GM20000 (cell line): Measurements from ENCODE around the gene SLC26A5.

Experiments
- DNase-seq: peaks from one replicate; pipeline ENCODE4 v3.0.0; 2012; ENCODE audit warnings: low spot score
- CTCF ChIP-seq: IDR thresholded peaks from 2 replicates; pipeline ENCODE4 v1.5.1; 2012; ENCODE audit warnings: mild to moderate bottlenecking, control low read depth; ENCODE audit errors: extremely low read depth, missing control alignments

SLC26A5 gene

GRCh38 chr7:103396471-103396870 is 49.5 kb downstream of the SLC26A5 start:
- DNase-seq = no peak
- no peak for TF ChIP-seq CTCF

DNA sequence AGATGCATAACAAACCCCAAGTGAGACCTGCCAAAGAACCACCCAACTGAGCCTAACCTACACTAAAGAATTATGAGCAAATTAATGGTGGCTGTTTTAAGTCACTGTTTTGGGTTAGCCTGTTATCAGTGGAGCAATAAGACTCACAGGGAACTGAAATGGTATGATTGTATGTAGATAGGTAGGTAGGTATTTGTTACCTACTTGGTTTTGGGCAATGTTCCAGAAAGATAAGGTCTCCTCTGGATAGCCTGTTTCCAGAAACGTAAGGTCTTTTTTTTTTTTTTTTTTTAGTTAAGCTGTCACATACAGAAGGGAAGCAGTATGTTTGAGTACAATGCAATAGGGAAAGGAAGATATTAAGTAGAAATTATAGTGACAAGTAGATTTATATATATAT is 50.9 kb downstream of the SLC26A5 start:
- no peak for DNase-seq
- TF ChIP-seq CTCF = no peak

DNA sequence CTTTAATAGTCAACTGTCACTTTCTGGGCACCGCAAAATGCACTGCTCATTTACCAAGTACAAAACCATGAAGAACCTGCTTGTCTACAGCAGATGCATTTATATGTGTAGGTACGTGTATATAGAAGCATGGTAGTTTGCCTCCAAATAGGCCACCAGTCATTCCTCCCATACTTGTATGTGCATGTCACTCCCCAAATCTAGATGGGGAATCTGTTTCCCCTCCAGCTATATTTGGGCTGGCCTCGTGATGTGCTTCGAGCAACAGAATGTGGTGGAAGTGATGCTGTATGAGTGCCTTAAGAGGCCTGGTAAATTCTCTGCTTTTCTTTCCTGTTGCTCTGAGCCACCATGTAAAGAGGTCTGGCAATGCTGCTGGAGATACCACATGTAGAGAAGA is 51.4 kb downstream of the SLC26A5 start:
- no peak for DNase-seq
- no peak for TF ChIP-seq CTCF

GRCh38 chr7:103391976-103392375 is 54.0 kb downstream of the SLC26A5 start:
- no peak for TF ChIP-seq CTCF
- DNase-seq = no peak

GRCh38 chr7:103391150-103391549 is 54.9 kb downstream of the SLC26A5 start:
- DNase-seq = no peak
- no peak for TF ChIP-seq CTCF

GRCh38 chr7:103389263-103389662 is 56.7 kb downstream of the SLC26A5 start:
- no peak for DNase-seq
- no peak for TF ChIP-seq CTCF

GRCh38 chr7:103388469-103389140 is 57.4 kb downstream of the SLC26A5 start:
- DNase-seq = no peak

More at GRCh38 chr7:103388469-103389140, 57.4 kb downstream of the SLC26A5 start:
- no peak for TF ChIP-seq CTCF
